Measurements from ENCODE around the gene SGSM1. TPM values are rescaled to one million over a fixed set of nuclear protein-coding genes. Genes with fewer than 3 reads are reported as not detected.

The SGSM1 gene
- total RNA-seq, 2 donors from 2014 or later, result 3.6 to 4.6 TPM

DNA sequence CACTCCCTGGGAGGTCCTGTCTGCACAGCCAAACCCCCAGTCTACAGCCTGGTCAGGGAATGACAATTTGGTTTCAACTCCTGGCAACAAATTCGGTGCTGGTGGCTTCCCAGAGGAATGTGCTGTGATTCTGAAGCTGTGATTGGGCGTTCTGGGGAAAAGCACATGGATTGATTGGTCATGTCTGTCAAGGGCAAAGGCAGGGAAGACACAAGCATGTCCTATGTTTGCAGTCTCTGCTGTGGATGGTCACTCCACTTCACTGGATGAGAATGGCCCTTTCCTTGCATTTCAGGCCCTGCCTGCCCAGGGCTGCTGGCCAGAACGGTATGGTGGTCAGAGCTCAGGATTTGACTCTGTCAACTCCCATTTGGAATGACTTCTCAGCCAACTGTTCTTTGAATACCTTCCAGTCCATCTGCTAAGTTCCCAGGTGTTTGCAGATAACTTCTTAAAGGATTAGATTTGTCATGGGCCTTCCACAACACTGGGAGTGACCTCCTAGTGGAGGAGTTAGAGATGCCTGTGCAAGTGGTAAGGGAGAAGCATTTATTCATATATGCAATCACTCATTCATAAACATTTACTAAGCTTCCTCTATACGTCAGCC is 42.7 kb downstream of the SGSM1 start:
- ATAC-seq (peak; percentile 84), DNase-seq (peak in 3 of 4 donors; percentile 57 to 71 (median 65))
- H3K27ac ChIP-seq, result peak overlapping the region in 2 of 4 donors; percentile 22 to 43
- no peaks in the 10 kb centered on the region for H3K9me3 ChIP-seq
- TF ChIP-seq, protein P1, sequence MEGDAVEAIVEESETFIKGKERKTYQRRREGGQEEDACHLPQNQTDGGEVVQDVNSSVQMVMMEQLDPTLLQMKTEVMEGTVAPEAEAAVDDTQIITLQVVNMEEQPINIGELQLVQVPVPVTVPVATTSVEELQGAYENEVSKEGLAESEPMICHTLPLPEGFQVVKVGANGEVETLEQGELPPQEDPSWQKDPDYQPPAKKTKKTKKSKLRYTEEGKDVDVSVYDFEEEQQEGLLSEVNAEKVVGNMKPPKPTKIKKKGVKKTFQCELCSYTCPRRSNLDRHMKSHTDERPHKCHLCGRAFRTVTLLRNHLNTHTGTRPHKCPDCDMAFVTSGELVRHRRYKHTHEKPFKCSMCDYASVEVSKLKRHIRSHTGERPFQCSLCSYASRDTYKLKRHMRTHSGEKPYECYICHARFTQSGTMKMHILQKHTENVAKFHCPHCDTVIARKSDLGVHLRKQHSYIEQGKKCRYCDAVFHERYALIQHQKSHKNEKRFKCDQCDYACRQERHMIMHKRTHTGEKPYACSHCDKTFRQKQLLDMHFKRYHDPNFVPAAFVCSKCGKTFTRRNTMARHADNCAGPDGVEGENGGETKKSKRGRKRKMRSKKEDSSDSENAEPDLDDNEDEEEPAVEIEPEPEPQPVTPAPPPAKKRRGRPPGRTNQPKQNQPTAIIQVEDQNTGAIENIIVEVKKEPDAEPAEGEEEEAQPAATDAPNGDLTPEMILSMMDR (IDR thresholded peaks at IDR 0.05), result peak in 4 of 7 experiments; percentile 31 to 52 (median 41)
- TF ChIP-seq POLR2A (IDR thresholded peaks at IDR 0.05), result no peak
- no peaks in the 10 kb centered on the region for H3K27me3 ChIP-seq
- peaks cover 27% of the 10 kb centered on the region for H3K4me1 ChIP-seq
- 23 to 28% methylated on average over 3 to 4 of the region's 4 CpGs for WGBS, 2 donors
- intact Hi-C loops (cut with DNase I), result loop anchor here (2.0 kb wide), 1 partner anchor 80 kb away; no protein-coding TSS in a partner anchor
- H3K36me3 ChIP-seq (replicated peaks in 1 of 2; ENCODE audit: insufficient read depth in 1 of 2, low read depth in 2 of 2), result no peaks in the 10 kb centered on the region
- H3K4me3 ChIP-seq, result no peak overlapping the region

DNA sequence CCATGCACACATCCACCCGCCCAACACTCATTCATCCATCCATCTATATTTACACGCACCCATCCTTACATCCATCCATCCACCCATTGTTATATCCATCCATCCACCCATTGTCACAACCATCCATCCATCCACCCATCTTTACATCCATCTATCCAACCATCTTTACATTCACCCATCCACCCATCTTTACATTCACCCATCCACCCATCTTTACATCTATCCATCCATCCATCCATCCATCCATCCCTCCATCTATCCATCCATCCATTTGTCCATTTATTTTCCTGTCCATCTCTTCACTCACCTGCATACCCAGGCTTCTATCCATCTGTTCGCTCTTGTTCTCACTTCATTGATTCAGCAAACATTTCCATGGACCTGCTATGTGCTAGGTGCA is 49.8 kb downstream of the SGSM1 start:
- TF ChIP-seq, protein P1 (IDR thresholded peaks at IDR 0.05), result no peak
- no peak for TF ChIP-seq POLR2A (IDR thresholded peaks at IDR 0.05)
- intact Hi-C loops (cut with DNase I), result no loop called here
- ATAC-seq (no peak), DNase-seq (no peak)
- 90 to 92% methylated on average over 3 of the region's 3 CpGs for WGBS, 2 donors
- peaks cover 5% of the 10 kb centered on the region for H3K4me1 ChIP-seq
- no peak overlapping the region for H3K27ac ChIP-seq
- no peaks in the 10 kb centered on the region for H3K9me3 ChIP-seq
- no peaks in the 10 kb centered on the region for H3K27me3 ChIP-seq
- H3K36me3 ChIP-seq (replicated peaks in 1 of 2; ENCODE audit: insufficient read depth in 1 of 2, low read depth in 2 of 2), result peaks cover 0 to 2% of the 10 kb centered on the region in 2 donors
- H3K4me3 ChIP-seq, result no peak overlapping the region

DNA sequence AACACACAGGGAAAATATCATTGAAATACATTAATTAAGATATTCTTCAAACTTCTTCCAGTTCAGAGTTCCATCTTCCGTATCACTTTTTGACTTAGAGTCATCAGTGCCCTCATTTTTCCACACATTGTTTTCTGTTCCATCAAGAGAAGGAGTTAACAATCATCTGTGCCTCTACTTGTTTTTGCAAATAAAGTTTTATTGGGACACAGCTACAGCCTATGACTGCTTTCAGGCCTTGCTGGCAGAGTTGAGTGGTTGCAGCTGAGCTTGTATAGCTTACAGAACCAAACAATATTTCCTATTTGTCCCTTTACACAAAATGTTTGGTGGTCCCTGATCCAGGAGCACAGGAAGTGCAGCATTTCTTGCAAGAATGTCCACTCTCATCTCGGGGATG is 51.6 kb downstream of the SGSM1 start:
- WGBS, 2 donors, result 86 to 93% methylated on average over 2 of the region's 2 CpGs
- Histone ChIP-seq H3K27ac (no peak overlapping the region), H3K9me3 (no peaks in the 10 kb centered on the region), H3K4me3 (no peak overlapping the region), H3K27me3 (no peaks in the 10 kb centered on the region), H3K36me3 (replicated peaks in 1 of 2; ENCODE audit: insufficient read depth in 1 of 2, low read depth in 2 of 2) (peaks cover 0 to 2% of the 10 kb centered on the region in 2 donors), H3K4me1 (no peaks in the 10 kb centered on the region)
- intact Hi-C loops (cut with DNase I), result no loop called here
- TF ChIP-seq, protein P1 (IDR thresholded peaks at IDR 0.05), result no peak
- no peak for TF ChIP-seq POLR2A (IDR thresholded peaks at IDR 0.05)
- ATAC-seq (no peak), DNase-seq (no peak)

GRCh38 chr22:24859587-24859986 is 53.6 kb downstream of the SGSM1 start:
- no peak for DNase-seq
- no peaks in the 10 kb centered on the region for H3K4me1 ChIP-seq
- H3K4me3 ChIP-seq, result no peak overlapping the region
- peaks cover 0 to 2% of the 10 kb centered on the region in 2 donors for H3K36me3 ChIP-seq (replicated peaks in 1 of 2; ENCODE audit: insufficient read depth in 1 of 2, low read depth in 2 of 2)
- H3K27ac ChIP-seq, result no peak overlapping the region
- 91 to 93% methylated on average over 3 to 9 of the region's 9 CpGs for WGBS, 2 donors
- H3K27me3 ChIP-seq, result no peaks in the 10 kb centered on the region
- no peak for TF ChIP-seq POLR2A (IDR thresholded peaks at IDR 0.05)
- TF ChIP-seq, protein P1 (IDR thresholded peaks at IDR 0.05), result no peak
- H3K9me3 ChIP-seq, result no peaks in the 10 kb centered on the region
- no peak for ATAC-seq
- intact Hi-C loops (cut with DNase I), result no loop called here

- Histone ChIP-seq H3K4me1 (no peaks in the 10 kb centered on the region), H3K4me3 (no peak overlapping the region), H3K27ac (no peak overlapping the region), H3K9me3 (no peaks in the 10 kb centered on the region), H3K27me3 (no peaks in the 10 kb centered on the region), H3K36me3 (replicated peaks in 1 of 2; ENCODE audit: insufficient read depth in 1 of 2, low read depth in 2 of 2) (no peaks in the 10 kb centered on the region)
- intact Hi-C loops (cut with DNase I), result no loop called here
- DNase-seq, result no peak
- no peak for ATAC-seq
- TF ChIP-seq, protein P1 (IDR thresholded peaks at IDR 0.05), result no peak
- no peak for TF ChIP-seq POLR2A (IDR thresholded peaks at IDR 0.05)
- WGBS, 2 donors, result 91 to 97% methylated on average over 3 to 4 of the region's 4 CpGs
Measured at GRCh38 chr22:24865508-24865907, 59.5 kb downstream of the SGSM1 start.
